Kidney (tissue), 14 donors: ENCODE measurements around the gene UST. TPM values are rescaled to one million over a fixed set of nuclear protein-coding genes. Genes with fewer than 3 reads are reported as not detected.

Source experiments
- DNase-seq, 5 donors: peaks; one replicate each; pipeline ENCODE4 v3.0.0-alpha.2; 2013 to 2020
- FAIRE-seq: peaks from 2 replicates; lab custom pipeline; 2012; peaks lifted over from hg19 to GRCh38; lab: Jason Lieb, UNC
- H3K27ac ChIP-seq, 2 donors: one replicate each; pipeline ENCODE4 v1.7.0; 2013; ENCODE audit warnings: low read depth in 2 of 2, low read length in 2 of 2, inconsistent platforms in 1 of 2
- H3K27me3 ChIP-seq: one replicate; pipeline ENCODE4 v1.7.1; 2013; ENCODE audit warnings: low read length, inconsistent platforms; ENCODE audit not compliant: control insufficient read depth, insufficient read depth
- H3K36me3 ChIP-seq, 3 donors: one replicate each; pipeline versions ENCODE4 v1.7.0 to v1.7.1; 2013; ENCODE audit warnings: low read length in 3 of 3, control low read depth in 1 of 3, inconsistent platforms in 1 of 3; ENCODE audit not compliant: insufficient read depth in 3 of 3, control insufficient read depth in 2 of 3
- H3K4me1 ChIP-seq, 3 donors: one replicate each; pipeline versions ENCODE4 v1.7.0 to v1.7.1; 2013; ENCODE audit warnings: low read length in 3 of 3, inconsistent platforms in 1 of 3, low read depth in 1 of 3; ENCODE audit not compliant: control insufficient read depth in 2 of 3, insufficient read depth in 2 of 3
- H3K4me3 ChIP-seq, 3 donors: one replicate each; pipeline versions ENCODE4 v1.7.0 to v1.8.1; 2013; ENCODE audit warnings: low read length in 3 of 3, control low read depth in 1 of 3, inconsistent platforms in 1 of 3
- H3K9ac ChIP-seq, 3 donors: one replicate each; pipeline versions ENCODE4 v1.7.0 to v1.7.1; 2013; ENCODE audit warnings: low read length in 3 of 3, control low read depth in 1 of 3, inconsistent platforms in 1 of 3
- H3K9me3 ChIP-seq, 3 donors: one replicate each; pipeline versions ENCODE4 v1.7.0 to v1.7.1; 2013; ENCODE audit warnings: low read length in 3 of 3, control low read depth in 1 of 3, inconsistent platforms in 1 of 3; ENCODE audit not compliant: control insufficient read depth in 2 of 3, insufficient read depth in 1 of 3
- CTCF ChIP-seq: IDR thresholded peaks from 3 replicates; pipeline ENCODE4 v1.5.1; 2012; ENCODE audit warnings: mild to moderate bottlenecking, moderate library complexity, borderline replicate concordance; ENCODE audit not compliant: insufficient read depth; ENCODE audit errors: extremely low read depth
- intact Hi-C: fragments of 100-400 bp; cut with DNase I; formaldehyde crosslinking; loops from one replicate; pipeline ENCODE4 v1.11.1; 2022
- polyA plus RNA-seq: library from polyadenylated mRNA; stranded (reverse); fragments of 350-450 nt; fragmentation: Illumina TruSeq; extraction: RNeasy Lipid Tissue Mini Kit (QIAGEN cat#74804); gene quantifications from one replicate; pipeline ENCODE4 v1.2.3, GENCODE V29; 2014; ENCODE audit warnings: low read depth, low replicate concordance; ENCODE audit not compliant: insufficient read depth
- total RNA-seq: library from RNA; stranded (reverse); fragmentation: NEBNext Ultra II Directional; extraction: Animal tissue kit (Norgen Biotek cat#: 25700); gene quantifications from one replicate; pipeline ENCODE4 v1.2.1, GENCODE V29; 2021
- donor health status: control.
- donor health status: control.
- donor health status: control.
- donor health status: control.
- donor health status: control.
- donor health status: DM: yes; HTN: yes; CAD: no.
- donor health status: Normal renal cell carcinoma (clear cell type).

UST gene
- total and polyA plus RNA-seq, 2 donors from 2014 or later = 3.2 to 4.2 TPM

- Histone ChIP-seq H3K9me3 (no peaks in the 10 kb centered on the region), H3K9ac (no peak overlapping the region), H3K27ac (no peak overlapping the region), H3K27me3 (no peaks in the 10 kb centered on the region), H3K4me1 (no peaks in the 10 kb centered on the region), H3K36me3 (no peaks in the 10 kb centered on the region), H3K4me3 (no peak overlapping the region)
- FAIRE-seq (no peak), DNase-seq (no peak)
- no peak for TF ChIP-seq CTCF
- intact Hi-C loops = no loop called here
These were observed 9.9 kb upstream of the UST start for GRCh38 chr6:148736774-148737412.

DNA sequence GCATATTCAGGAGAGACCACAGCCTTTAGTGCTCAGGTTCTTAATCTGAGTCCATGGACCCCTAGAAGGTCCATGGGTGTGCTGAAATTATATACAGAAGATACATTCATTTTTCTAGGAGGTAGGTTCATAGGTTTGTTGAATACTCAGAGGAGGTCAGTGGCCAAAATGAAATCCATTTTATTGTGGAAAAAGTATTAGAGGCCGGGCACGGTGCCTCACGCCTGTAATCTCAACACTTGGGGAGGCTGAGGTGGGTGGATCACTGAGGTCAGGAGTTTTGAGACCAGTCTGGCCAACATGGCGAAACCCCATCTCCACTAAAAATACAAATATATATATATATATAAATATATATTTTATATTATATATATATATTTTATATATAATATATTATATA is 9.0 kb upstream of the UST start:
- Histone ChIP-seq H3K4me3 (no peak overlapping the region), H3K9me3 (no peaks in the 10 kb centered on the region), H3K9ac (no peak overlapping the region), H3K27me3 (no peaks in the 10 kb centered on the region), H3K27ac (no peak overlapping the region), H3K4me1 (no peaks in the 10 kb centered on the region), H3K36me3 (no peaks in the 10 kb centered on the region)
- TF ChIP-seq CTCF = no peak
- no peak for DNase-seq
- intact Hi-C loops = no loop called here
- no peak for FAIRE-seq

GRCh38 chr6:148738946-148739821 is 7.6 kb upstream of the UST start:
- DNase-seq (no peak), FAIRE-seq (no peak)
- H3K9ac ChIP-seq = no peak overlapping the region
- H3K36me3 ChIP-seq = no peaks in the 10 kb centered on the region
- H3K4me3 ChIP-seq = no peak overlapping the region
- intact Hi-C loops = no loop called here
- H3K4me1 ChIP-seq = no peaks in the 10 kb centered on the region
- no peak overlapping the region for H3K27ac ChIP-seq
- no peak for TF ChIP-seq CTCF
- H3K27me3 ChIP-seq = no peaks in the 10 kb centered on the region
- no peaks in the 10 kb centered on the region for H3K9me3 ChIP-seq
